Dermis blood vessel endothelial cell (primary cell): ENCODE data around the gene TSGA10. TPM values are rescaled to one million over a fixed set of nuclear protein-coding genes. Genes with fewer than 3 reads are reported as not detected.
"Not testable (repeated sequence)": the region's sequence is repeated elsewhere in the genome, so short reads cannot be mapped to it uniquely, and the experiment has no call there.

ENCODE experiments used
- DNase-seq: peaks from one replicate; pipeline ENCODE4 v3.0.0; 2010
- total RNA-seq: library from RNA; depleted of rRNA; stranded (reverse); fragments of >200 nt; gene quantifications from 2 replicates; pipeline ENCODE4 v1.2.3, GENCODE V29; 2014

Gene TSGA10
- total RNA-seq, 1 donor from 2014 or later = 2.9 TPM

DNA sequence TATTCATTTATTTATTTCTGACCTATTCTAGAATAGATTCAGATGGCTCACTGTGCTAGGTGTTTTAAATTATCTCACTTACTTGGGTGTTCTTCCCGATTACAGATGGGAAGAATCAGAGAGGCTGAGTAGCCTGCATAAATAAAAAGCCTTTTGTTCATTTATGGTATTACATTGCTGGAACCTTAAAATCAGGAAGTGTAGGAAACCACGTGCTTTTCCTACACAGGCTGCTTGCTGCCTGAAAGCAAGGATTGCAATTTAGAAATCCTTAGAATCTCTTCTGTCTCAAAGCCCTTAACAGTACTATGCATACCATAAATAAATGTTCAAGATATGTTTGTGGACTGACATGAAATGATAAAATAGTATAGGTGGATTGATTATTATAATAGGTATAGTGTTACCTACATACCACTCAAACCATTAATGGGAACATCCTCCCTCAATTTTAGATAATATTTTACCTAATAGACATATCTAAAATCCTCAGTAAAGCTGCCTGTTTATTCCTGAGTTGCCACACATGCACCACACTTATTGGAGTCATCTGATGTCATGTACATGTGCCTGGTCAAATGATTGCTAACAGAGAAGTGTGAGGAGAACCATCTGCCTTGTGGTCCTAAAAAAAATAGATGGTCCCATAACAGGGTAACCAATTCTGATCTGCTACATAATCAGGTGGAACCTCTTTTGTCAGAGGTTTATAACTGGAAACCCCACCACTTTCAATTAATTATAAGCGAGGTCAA is 86.7 kb downstream of the TSGA10 start:
- DNase-seq = peak; percentile 49

DNA sequence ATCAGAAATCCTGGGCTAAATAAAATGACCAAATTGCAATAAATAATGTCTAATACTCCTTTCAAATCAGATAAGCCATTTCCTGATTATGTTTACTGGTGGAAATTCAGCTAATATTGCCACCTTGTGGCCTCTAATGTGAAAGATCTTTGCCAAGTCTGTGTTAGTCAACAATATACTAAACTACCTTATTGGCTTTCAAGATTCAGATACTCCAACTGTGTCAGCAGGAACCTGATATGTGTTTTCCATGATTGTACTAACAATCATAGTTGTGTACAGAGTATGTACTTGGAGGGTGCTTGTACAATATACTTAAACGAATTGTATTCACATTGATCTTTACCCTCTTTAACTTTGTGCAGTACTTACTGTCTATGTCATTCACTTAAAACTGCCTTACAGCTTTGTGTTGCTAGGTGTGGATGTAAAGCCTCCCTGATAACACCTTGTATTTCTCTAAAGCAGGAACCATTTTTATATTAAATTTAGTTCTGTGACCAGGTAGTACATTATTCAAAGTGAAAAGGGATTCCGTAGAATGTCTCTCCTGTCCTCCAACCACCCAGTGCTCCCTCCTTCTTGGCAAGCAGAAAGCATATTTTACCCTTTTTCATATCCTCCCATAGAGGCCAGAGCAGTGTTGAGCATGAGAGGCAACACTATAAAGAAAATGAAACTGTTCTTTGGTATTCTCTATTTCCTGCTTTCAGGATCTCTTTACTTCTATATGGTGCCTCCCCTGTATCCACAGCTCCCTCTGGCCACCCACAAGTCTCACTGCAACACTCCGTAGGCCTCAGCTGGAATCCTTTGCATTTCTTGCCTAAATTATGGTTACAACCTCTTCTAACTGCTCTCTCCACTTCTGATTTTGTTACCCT is 88.4 kb downstream of the TSGA10 start:
- peak; percentile 79 for DNase-seq

DNA sequence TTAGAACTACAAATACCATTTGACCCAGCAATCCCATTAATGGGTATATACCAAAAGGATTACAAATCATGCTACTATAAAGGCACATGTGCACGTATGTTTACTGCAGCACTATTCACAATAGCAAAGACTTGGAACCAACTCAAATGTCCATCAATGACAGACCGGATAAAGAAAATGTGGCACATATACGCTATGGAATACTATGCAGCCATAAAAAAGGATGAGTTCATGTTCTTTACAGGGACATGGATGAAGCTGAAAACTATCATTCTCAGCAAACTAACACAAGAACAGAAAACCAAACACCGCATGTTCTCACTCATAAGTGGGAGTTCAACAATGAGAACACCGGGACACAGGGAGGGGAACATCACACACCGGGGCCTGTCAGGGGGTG is 105.6 kb downstream of the TSGA10 start:
- not testable (repeated sequence) for DNase-seq

DNA sequence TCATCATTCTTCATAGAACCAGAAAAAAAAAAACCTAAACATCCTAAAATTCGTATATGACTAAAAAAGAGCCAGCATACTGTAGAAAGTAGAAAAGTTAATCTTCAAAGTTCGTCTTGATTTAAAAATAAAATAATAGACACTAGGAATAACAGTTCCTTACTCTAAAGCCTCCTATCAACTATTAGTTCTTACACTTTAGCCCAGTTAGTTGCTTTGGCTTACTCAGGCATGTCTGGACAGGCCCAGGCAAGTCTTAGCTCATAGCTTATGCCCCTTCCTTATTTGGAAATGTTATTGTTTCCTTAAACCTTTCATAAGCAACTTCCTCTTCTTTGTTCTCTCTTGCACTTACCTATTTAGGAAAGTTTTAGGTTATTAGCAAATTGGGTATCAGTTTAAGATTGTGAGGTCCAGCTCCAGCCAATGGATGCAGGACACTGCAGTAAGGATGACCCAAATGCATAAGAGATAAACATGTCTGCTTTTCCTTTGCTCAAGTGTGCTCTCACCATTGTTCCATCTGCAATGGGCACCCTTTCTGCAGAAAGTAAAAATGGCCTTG is 113.9 kb downstream of the TSGA10 start:
- DNase-seq = peak; percentile 28

DNA sequence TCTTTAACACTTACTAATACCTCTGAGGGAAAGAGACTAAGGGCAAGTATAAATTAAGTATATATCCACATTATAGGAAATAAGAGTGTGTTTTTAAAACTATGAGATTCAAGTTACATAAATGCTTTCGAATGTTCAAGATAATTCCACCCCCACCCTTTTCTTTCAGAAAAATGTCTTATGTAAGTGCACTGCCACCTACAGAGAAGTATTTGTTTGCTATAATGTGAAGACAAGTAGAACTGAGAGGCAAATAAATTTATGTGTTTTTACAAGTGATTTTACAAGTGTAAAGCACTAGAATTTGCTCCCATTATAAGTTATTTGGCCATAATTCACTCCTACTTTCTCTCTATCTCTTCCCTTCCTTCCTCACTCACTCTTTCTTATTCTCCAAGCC is 118.8 kb downstream of the TSGA10 start:
- peak; percentile 12 for DNase-seq

DNA sequence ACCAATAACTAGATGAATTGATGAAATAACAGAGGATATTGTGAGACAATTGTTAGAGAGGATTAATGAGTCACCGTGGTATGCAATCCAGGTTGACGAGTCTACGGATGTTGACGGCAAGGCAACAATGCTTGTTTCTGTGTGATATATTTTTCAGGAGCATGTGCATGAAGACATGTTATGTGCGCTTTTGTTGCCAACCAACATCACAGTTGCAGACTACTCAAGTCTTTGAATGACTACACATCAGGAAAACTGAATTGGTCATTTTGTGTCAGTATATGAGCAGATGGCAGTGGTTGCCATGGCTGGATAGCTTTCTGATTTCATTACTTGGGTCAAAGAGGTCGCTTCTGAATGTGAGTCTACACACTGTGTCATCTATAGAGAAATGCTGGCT is 122.0 kb downstream of the TSGA10 start:
- DNase-seq = no peak

DNA sequence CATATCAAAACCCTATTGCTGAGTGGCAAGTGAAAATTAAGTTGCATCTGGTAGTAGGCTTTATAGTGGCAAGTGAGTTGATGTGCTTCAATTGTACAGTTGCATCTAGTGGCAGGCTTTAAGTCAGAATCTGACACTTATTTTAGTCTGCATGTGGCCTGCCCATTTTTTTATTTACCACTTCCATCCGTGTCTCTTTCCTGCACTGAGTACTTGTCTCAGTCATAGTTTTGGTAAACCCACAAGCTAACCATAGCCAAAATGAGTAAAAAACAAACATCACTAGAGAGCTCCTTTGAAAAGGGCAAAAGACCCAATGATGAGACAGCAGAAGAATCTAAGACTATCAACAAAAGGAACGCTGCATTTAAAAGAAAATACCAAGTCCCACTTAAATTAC is 122.7 kb downstream of the TSGA10 start:
- no peak for DNase-seq

DNA sequence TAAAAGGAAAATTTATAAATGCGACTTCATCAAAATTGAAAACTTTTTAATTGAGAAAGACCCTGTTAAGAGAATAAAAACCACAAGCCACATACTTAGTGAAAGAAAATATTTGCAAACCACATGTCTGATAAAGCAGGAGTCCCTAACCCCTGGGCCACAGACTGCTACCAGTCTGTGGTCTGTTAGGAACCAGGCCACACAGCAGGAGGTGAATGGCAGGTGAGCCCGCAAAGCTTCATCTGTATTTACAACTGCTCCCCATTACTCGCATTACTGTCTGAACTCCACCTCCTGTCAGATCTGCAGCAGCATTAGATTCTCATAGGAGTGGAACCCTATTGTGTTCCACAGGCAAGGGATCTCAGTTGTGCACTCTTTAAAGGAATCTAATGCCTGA is 123.3 kb downstream of the TSGA10 start:
- no peak for DNase-seq

DNA sequence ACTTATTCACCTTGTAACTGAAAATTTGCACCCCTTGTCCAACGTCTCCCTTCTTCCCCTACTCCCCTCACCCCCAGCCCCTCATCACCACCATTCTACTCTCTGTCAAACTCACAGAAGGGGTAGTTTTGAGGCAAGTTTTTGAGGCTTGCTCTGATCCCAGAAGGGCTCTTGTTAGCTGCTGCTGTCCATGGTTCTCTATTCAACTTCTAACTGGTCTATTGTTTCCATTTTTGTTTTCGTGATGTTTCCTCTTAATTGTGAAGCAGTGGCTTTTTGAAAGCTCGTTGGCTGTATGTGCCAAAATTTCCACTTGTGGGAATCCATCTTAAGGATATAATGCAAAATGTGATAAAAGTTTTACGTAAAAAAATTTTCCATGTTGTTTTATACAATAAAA is 126.2 kb downstream of the TSGA10 start:
- no peak for DNase-seq

DNA sequence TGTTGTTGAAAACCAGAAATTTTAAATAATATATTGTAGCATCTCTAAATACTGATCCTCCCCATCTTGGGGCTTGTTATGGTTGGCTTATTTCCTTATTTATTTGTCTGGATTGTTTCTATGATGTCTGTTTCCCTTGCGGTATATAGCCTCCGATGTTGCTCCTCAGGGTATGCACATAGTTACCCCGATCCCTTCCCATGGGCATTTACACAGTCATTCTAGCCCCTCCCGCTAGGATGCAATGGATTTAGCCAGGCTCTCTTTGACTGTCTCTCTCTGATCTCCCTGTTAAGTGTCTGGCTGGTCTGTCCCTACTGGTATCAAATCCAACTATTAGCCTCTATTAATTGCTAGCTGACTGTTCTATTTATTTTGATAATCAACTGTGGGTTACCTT is 126.9 kb downstream of the TSGA10 start:
- no peak for DNase-seq

DNA sequence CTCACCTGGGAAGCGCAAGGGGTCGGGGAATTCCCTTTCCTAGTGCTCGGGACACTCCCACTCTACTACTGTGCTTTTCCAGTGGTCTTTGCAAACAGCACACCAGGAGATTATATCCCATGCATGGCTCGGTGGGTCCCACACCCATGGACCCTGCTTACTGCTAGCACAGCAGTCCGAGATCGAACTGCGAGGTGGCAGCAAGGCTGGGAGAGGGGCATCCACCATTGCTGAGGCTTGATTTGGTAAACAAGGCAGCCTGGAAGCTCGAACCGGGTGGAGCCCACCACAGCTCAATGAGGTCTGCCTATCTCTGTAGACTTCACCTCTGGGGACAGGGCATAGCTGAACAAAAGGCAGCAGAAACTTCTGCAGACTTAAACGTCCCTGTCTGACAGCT is 154.0 kb downstream of the TSGA10 start:
- no peak for DNase-seq

DNA sequence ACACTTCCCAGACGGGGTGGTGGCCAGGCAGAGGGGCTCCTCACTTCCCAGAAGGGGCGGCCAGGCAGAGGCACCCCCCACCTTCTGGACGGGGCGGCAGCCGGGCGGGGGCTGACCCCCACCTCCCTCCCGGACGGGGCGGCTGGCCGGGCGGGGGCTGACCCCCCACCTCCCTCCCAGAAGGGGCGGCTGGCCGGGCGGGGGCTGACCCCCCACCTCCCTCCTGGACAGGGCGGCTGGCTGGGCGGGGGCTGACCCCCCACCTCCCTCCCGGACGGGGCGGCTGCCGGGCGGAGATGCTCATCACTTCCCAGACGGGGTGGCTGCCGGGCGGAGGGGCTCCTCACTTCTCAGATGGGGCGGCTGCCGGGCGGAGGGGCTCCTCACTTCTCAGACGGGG is 166.0 kb downstream of the TSGA10 start:
- not testable (repeated sequence) for DNase-seq

DNA sequence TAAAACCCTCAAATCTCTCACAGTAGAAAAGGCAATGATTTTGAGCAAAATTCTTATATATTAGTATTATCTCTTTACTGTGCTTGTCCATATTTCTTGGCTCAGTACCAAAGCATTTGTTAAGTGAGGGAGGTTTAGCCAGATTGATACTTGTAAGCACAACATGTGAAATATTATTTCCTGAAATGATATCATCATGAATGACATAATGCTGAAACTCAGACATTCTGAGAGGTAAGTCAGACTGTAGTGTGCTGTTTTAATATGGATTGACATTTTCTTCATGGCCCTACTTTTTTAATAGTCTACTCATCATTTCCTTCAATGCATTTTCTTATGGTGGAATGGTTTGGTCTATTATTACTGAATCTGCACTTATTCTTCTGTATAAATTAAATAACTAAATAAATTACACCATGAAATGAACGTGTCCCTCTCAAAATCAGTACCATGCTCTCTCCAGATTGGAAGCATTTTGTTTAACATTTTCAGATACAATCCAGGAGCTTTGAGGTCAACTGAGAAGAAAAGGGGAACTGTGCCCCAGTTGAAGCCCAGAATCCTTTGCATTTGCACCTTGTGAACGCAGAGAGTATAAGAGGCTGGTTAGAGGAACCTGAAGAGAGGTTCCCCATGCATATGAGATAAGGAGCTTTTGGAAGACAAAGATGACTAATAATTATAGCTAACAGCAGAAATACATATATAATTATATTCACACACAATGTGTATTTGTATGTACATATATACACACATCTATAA is 168.7 kb downstream of the TSGA10 start:
- DNase-seq = peak; percentile 50

DNA sequence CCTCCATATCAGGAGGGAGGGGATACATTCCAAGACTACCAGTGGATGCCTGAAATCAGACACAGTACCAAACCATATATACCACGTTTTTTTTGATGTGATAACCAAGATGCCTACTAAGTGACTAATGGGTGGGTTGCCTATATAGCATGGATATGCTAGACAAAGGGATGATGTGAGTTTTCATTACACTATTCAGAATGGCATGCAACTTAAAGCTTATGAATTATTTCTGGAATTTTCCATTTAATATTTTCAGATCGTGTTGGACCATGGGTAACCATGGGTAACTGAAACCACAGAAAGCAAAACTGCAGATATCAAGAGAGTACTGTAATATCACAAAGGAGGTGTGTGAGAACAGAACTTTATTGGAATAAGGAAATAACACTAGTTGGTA is 179.1 kb downstream of the TSGA10 start:
- no peak for DNase-seq

DNA sequence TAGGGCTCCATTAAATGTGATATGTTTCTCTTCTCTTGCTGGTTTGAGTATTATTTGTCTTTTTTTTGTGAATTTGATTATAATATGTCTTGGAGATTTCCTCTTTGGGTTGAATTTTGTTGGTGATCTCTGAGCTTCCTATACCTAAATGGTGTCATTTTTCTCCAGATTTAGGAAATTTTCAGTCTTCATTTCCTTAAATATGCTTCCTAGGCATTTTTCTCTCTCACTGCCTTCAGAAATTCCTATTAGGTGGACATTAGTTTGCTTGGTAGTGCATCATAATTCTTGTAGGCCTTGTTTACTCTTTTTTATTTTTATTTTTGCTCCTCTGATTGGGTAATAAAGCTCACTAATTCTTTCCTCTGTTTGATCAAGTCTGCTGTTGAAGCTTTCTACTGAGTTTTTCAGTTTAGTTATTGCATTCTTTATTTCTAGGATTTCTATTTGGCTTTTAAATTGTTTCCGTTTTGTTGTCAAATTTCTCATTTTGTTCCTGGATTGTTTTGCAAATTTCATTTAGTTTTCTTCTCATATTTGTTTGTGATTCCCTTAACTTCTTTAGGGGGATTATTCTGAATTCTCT is 182.1 kb downstream of the TSGA10 start:
- DNase-seq = no peak

DNA sequence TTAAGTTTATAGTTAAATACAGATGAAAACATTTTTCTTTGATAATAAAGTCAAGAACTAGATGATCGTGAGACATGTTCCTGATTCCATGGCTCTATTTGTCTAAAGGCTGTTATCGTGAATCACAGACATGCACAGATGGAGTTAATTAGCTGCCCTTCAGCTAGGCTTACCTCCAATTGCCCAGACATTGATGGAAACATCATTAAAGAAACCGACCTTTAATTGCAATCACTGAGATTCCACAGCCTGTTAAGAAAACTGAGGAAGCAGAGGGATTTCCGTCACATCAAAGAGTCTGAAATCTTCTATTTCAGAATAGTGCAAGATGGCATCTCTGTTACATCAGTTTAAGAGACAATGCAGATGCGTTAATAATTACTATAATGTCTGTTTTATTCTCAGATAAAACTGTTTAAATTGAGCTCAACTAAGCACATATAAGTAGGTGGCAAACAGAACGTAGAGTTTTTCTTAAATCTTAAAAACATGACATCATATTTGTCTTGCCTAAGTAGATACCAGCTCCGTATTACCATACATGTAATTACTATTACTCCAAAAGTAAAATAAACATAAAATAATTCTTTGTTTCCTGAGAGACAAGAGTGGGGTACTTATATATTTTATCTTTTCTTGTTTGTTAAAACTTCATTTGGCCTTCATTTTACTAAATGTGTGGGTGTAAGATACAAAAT is 194.8 kb downstream of the TSGA10 start:
- DNase-seq = no peak

DNA sequence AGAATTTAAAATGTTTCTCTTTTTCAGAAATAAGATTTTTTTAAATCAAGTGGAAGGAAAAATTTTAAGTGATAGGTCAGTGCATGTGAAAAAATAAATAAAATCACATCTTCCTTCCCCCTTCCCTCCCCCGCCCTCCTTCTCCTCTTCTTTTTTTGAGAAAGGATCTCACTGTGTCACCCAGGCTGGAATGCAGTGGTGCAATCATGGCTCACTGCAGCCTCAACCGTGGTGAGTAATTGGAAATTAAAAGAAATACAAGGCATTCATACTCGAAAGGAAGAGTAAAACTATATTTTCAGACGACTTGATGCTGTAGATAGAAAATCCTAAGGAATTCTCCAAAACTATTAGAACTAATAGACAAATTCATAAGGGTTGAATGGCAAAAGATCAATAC is 201.8 kb downstream of the TSGA10 start:
- no peak for DNase-seq

DNA sequence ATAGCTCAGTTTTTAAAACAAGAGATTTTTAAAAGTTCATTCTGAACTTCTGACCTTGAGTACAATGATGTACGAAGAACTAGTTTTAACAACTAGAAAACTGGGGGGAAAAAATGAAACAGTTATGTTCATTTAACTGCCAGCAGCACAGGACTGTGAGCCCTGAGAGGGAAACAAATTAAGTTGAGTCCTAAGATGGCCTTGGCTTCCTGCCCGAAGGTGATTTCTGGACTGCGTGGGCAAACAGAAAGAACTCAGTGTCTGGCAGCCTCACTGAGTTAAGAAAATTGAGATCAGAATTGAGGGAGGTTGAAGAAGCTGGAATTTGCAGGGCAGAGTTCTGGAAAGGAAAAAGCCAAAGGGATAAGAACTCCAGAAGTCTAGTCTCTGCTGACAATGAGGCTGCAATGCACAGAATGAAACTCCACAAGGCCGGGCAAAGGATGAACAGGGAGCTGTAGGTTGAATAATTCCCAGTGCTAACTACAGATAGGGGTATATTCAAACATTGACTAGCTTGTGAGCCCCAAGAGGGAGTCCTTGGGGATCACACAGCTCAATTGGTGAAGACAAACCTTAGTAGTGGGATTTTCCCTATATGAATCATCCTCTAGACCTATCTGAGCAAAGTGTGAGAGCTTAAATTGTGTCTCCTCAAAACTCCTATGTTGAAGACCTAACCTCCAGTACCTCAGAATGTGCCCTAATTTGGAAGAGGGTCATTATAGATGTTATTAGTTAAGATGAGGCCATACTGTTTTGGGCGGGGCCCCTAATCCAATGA is 205.6 kb downstream of the TSGA10 start:
- no peak for DNase-seq

DNA sequence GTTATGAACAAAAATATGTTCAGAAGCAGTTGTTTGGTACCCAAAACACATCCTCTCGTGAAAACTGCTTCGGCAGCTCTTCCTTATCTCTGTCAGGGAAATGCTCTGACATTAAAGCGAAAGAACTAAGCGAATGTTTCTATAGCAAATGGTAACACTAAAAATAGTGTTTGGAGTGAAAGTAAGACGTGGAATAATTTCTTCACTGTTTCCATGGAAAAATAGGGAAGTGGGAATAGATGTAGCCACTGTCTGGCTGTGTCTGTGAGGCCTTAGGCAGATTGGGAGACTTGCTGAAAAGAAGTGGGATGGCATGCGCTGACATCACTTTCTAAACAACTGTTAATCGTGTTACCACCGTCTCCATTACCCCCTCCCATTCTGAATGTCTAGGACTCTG is 207.2 kb downstream of the TSGA10 start:
- no peak for DNase-seq
